Hypothalamus (tissue), 51 donors: Measurements from ENCODE around the gene C1orf115.
"Not testable (repeated sequence)": the region's sequence is repeated elsewhere in the genome, so short reads cannot be mapped to it uniquely, and the experiment has no call there.

Experiments used
- DNase-seq, 51 donors: peaks; one replicate each; lab custom pipeline; 2025; lab: John Stamatoyannopoulos, UW

Gene C1orf115

GRCh38 chr1:220692436-220693228 is 2.5 kb downstream of the C1orf115 start:
- DNase-seq, result no peak

DNA sequence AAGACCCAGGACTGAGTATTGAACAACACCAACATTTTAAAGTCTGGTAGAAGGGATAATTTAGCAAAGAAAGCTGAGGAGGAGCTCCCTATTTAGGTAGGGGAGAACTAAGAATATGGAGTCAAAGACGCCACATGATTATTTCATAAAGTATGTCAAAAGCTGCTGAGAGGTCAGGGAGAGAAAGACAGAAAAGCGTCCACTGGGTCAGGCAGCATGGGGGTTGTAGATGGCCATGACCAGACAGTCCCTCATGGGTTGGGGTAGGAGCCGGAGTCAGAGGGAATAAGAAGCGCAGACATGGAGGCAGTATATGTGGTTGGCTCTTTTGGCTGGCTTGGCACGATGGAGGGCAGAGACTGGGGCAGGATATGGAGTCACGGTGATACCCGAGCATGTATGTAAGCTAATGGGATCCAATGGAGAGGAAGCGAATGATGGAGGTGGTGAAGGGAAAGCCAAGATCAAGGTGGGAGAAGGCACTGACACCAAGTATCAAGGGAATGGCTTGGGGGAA is 4.8 kb downstream of the C1orf115 start:
- DNase-seq, result no peak

DNA sequence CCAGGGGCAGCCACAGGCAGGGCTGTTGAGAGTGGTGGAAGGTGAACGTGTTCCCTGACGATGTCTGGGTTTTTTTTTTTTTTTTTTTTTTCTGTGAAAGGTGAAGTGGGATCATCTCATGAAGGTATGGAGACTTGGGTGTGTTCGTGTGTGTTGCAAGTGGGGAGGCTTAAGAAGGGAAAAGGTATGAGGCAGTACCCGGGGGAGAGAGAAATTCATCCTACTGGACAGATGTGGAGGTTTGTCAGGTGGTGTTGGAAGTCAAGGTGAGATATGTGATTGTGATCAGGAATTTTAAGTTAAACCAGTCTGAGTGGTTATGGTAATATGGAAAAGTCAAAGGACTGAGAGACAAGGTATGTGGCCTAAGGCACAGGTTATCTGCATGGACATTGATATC is 5.3 kb downstream of the C1orf115 start:
- no peak for DNase-seq

DNA sequence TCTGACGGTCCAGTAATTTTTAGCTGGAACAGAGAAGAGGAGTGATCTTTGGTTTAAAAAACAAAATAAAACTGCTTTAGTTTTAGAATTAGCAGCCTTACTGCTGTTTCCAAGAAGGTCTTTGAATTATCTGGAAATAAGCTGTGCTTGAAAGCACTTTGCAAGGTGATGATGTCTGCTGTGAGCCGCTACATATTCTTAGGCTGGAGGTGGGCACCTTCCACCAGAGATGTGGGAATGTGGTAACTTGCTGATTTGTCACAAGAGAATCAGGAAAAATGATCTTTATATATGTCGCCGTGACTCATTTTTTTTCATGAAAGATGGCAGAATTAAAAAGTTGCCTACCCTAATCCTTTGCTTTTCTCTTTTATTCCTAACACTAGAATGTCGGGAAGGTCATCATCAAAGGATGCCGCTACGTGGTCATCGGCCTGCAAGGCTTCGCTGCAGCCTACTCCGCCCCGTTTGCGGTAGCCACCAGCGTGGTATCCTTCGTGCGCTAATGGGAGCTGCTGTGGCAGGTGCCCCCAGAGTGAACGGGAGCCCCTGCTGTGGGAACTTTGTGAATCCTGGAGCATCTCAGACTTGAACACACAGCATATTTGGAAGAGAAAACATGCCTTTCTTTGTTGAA is 6.2 kb downstream of the C1orf115 start:
- peak in 1 of 51 donors; percentile 29 for DNase-seq

DNA sequence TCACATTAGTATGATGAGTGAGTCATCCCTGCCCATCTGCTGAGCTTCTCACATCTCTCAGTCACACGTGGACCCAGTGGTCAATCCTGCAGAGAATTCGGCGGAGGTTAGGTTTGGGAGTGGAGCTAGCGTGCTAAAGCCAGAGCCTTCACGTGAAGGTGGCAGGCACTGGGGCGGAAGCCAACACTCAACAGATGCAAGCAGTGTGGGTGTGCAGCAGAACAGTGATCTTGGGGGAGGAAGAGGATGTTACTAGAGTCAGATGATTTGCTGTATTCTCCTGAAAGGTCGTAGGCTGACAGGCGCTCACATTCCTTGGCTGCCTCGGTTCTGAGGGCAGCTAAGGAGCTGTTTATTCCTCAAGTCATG is 6.7 kb downstream of the C1orf115 start:
- peak in 2 of 51 donors; percentile 49 to 59 for DNase-seq

DNA sequence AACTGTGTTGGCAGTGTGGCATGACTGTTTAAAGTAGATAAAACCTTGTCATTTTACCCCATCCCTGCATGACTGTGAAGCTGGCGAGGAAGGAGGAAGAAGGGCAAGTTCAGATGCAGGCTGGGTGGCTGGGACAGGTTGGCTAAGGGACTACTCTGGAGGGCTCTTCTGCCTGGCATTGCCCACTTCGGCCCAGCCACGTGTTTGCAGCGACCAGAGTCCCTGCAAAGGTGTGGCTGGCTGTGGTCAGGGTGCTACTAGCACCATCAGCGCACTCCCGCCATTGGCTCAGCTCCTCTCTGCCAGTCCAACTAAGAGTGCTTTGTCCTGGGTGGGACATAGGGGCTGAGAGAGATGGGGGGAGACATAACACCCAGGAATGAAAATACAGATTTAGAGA is 7.2 kb downstream of the C1orf115 start:
- DNase-seq, result no peak

- no peak for DNase-seq
Measured at GRCh38 chr1:220698607-220699016, 8.4 kb downstream of the C1orf115 start.

GRCh38 chr1:220699044-220699443 is 8.9 kb downstream of the C1orf115 start:
- DNase-seq, result no peak

- DNase-seq, result peak in 5 of 51 donors; percentile 2 to 34 (median 8)
Measured at GRCh38 chr1:220700556-220701179, 10.5 kb downstream of the C1orf115 start.

DNA sequence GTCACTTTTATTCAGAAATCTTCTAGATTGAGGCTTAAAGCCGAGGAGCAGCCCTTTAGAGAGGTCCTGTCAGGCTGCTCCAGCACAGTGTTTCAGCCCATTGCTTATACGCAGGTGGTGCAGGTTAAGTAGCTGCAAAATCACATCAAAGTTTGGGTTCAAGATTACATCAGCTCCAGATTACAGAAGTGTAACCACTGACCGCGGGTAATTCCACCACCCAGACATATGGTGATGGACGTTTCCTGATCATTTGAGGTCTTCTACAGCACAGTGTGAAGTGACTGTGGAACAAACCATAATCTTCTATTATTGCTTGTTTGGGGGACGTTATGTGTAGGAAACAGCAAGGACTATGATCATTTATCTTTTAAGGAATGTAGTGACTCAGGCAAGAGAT is 11.8 kb downstream of the C1orf115 start:
- DNase-seq, result no peak

- no peak for DNase-seq
Measured at GRCh38 chr1:220702733-220703270, 12.6 kb downstream of the C1orf115 start.

GRCh38 chr1:220703305-220703704 is 13.1 kb downstream of the C1orf115 start:
- no peak for DNase-seq

DNA sequence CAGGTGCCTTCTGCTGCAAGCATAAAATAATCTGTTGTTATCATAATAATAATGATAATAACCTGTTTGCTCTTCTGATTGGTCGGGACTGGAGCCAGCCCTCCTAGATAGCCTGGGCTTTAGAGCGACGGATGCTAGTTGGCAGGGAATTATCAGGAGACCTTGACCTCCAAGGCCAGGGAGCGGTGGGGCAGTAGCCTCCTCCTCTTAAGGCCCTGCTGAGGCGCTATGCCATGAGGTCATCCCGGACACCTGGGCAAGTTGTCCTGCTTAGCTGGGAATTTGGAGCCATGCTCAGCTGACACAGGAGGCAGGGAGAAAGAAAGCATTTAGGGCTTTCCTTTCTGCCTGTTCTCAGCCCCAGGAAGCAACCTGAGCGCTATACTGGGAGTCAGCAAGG is 15.6 kb downstream of the C1orf115 start:
- DNase-seq, result no peak

GRCh38 chr1:220706480-220706879 is 16.3 kb downstream of the C1orf115 start:
- no peak for DNase-seq

DNA sequence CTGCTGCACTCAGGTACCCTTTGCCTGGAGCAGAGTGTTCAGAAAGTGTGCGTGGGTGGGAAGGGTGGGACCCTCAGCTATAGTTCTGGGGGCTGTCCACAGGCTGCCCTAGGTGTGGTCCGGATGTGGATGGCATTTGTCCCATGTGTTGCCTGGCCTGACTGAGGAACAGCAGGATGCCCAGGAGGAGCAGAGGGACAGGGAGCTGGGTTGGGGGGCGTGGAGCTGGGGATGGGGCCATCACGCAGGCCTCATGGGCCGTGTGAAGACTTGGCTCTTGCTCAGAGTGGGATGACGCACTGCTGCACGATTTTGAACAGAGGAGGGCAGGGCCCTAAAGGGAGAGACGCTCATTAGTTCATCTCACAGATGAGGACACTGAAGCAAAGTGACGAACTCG is 17.0 kb downstream of the C1orf115 start:
- no peak for DNase-seq

DNA sequence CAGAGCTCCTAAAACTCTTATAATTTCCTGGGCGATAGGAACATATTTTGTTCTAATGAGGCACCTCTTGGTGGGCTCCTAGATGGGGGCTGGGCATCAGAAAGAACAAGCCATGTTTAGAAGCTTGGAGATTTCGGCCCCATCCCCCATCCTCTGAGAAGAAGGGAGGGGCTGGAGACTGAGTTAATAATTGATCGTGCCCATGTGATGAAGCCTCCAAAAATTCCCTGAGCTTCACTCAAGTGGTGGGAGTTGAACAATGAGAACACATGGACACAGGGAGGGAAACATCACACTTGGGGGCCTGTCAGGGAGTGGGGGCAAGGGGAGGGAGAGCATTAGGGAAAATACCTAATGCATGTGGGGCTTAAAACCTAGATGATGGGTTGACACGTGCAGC is 18.1 kb downstream of the C1orf115 start:
- DNase-seq, result no peak

- no peak for DNase-seq
Measured at GRCh38 chr1:220708936-220709801, 19.0 kb downstream of the C1orf115 start.

- no peak for DNase-seq
Measured at GRCh38 chr1:220710333-220710732, 20.2 kb downstream of the C1orf115 start.

DNA sequence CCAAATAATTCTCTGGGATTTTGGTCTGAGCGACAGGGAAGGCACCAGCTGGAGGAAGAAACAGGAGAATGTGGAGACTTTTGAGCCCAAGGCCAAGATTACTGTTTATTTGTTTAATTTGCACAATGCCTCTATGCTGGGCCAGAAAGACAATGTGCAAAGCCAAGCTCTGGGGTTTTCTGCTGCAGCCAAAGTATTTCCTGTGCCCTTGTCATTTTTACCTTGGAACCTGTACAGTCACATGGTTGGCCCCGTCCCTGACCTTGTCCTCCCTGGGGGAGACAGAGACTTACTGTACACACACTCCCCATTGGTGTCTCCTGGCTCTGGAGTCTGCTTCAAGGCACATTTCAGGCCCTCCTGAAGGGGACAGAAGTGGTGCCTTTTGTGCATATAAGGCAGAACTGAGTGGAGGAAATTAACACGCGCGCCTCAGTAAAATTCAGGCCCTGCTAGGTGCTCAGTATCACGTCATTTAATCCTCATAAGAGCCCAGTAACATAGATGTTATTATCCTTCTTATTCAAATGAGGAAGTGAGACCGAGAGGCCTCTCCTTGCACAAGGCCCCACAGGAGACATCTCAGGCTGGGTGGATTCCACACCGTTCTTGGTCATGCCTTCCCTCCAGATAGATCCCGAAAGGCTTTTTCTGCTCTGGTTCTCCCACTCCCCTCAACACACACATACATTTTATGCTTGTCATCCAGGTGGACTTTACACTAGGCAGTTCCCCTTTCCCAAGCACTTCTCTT is 21.1 kb downstream of the C1orf115 start:
- no peak for DNase-seq

DNA sequence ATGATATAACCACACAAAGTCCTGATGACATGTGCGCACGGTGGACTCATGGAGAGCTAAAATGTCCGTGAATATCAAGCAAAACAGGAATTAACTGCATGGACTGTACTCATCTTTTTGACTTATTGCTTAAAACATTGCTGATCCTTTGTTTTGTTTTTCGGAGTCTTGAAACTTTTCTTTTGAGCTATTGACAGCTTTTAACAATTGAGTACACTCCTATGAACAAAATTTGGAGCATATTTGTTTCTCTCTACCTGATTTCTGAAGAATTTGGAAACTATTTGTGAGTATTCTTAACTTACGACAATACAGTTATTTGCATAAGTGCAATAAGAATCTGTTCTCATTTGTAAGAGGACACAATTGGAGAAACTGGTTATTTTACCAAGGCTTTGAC is 25.8 kb downstream of the C1orf115 start:
- not testable (repeated sequence) for DNase-seq
